Ascending aorta (tissue), 2 donors: ENCODE data around the gene POLD2. TPM values are rescaled to one million over a fixed set of nuclear protein-coding genes. Genes with fewer than 3 reads are reported as not detected.

Source experiments
- DNase-seq, 2 donors: peaks; one replicate each; pipeline ENCODE4 v3.0.0-alpha.2; 2019; ENCODE audit warnings: low spot score in 2 of 2
- H3K27ac ChIP-seq, 2 donors: fragments of 200-600 bp; sonication (generic); one replicate each; pipeline ENCODE4 v1.5.1; 2016 to 2017; ENCODE audit warnings: mild to moderate bottlenecking in 1 of 2
- H3K27me3 ChIP-seq: fragments of 200-600 bp; sonication (generic); one replicate; pipeline ENCODE4 v1.5.1; 2017
- H3K36me3 ChIP-seq, 2 donors: fragments of 200-600 bp; sonication (generic); one replicate each; pipeline ENCODE4 v1.5.1; 2016
- H3K4me1 ChIP-seq, 2 donors: fragments of 200-600 bp; sonication (generic); one replicate each; pipeline ENCODE4 v1.5.1; 2016 to 2017; ENCODE audit warnings: mild to moderate bottlenecking in 1 of 2
- H3K4me3 ChIP-seq, 2 donors: fragments of 200-600 bp; sonication (generic); one replicate each; pipeline ENCODE4 v1.5.1; 2016 to 2017; ENCODE audit warnings: mild to moderate bottlenecking in 1 of 2
- H3K9me3 ChIP-seq, 2 donors: fragments of 200-600 bp; sonication (generic); one replicate each; pipeline ENCODE4 v1.5.1; 2016
- intact Hi-C: fragments of 100-400 bp; cut with DNase I; formaldehyde crosslinking; loops from one replicate; pipeline ENCODE4 v1.15.1; 2023
- total RNA-seq: library from RNA; depleted of rRNA; stranded (reverse); fragments of >200 nt; gene quantifications from one replicate; pipeline ENCODE4 v1.1.0, GENCODE V29; 2016
- TF ChIP-seq, protein P1 (sequence below), 3 experiments: fragments of 200-600 bp in 2 of 3; fragments of 450-650 bp in 1 of 3; sonication (generic) in 2 of 3; IDR thresholded peaks; one replicate each; pipeline ENCODE4 v1.5.1; 2016 to 2019; ENCODE audit warnings: antibody characterized with exemption in 3 of 3, mild to moderate bottlenecking in 1 of 3, moderate library complexity in 1 of 3

Gene POLD2
- total RNA-seq, 1 donor from 2014 or later = 97.0 TPM

DNA sequence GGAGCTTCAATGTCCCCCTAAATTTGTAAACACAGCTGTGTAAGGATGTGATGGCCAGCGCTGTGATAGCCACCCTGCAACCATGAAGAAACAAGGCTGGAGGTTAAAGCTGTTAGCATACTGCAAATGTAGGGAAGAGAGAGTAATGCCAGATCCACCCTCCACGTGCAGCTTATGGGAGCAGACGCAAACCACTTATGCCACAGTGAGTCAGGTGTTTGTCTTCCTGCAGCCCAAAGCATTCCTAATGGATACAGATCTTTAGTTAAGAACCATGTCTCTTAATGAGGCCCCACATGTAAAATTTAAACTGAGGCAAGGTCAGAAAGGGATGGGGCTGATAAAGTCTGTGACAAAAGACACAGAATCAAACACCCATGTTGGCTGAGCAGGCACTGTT is 31.4 kb upstream of the POLD2 start:
- Histone ChIP-seq H3K4me3 (no peak overlapping the region), H3K9me3 (no peaks in the 10 kb centered on the region), H3K4me1 (no peaks in the 10 kb centered on the region), H3K36me3 (no peaks in the 10 kb centered on the region), H3K27me3 (no peaks in the 10 kb centered on the region), H3K27ac (no peak overlapping the region)
- TF ChIP-seq, protein P1, sequence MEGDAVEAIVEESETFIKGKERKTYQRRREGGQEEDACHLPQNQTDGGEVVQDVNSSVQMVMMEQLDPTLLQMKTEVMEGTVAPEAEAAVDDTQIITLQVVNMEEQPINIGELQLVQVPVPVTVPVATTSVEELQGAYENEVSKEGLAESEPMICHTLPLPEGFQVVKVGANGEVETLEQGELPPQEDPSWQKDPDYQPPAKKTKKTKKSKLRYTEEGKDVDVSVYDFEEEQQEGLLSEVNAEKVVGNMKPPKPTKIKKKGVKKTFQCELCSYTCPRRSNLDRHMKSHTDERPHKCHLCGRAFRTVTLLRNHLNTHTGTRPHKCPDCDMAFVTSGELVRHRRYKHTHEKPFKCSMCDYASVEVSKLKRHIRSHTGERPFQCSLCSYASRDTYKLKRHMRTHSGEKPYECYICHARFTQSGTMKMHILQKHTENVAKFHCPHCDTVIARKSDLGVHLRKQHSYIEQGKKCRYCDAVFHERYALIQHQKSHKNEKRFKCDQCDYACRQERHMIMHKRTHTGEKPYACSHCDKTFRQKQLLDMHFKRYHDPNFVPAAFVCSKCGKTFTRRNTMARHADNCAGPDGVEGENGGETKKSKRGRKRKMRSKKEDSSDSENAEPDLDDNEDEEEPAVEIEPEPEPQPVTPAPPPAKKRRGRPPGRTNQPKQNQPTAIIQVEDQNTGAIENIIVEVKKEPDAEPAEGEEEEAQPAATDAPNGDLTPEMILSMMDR (IDR thresholded peaks at IDR 0.05) = no peak
- intact Hi-C loops = no loop called here
- DNase-seq = no peak

DNA sequence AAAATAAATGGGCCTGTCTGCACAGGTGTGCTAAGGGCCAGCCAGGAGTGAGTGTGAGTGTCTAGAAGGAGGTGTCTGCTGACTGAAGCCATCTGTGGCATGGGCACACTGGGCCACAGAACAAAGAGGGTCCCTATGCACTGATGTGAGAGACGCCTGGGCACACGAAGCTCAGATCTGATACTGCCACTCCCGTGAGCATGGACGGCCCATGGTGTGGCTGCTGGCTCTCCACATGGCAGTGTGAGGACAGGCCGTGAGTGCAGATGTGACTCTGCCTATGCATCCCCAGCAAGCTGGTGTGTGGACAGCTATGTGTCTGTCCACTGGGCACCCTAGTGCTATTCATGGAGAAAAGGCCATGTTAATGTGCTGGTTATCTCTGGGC is 30.6 kb upstream of the POLD2 start:
- TF ChIP-seq, protein P1 (IDR thresholded peaks at IDR 0.05) = no peak
- Histone ChIP-seq H3K4me1 (no peaks in the 10 kb centered on the region), H3K27ac (no peak overlapping the region), H3K36me3 (no peaks in the 10 kb centered on the region), H3K27me3 (no peaks in the 10 kb centered on the region), H3K9me3 (no peaks in the 10 kb centered on the region), H3K4me3 (no peak overlapping the region)
- intact Hi-C loops = no loop called here
- no peak for DNase-seq

DNA sequence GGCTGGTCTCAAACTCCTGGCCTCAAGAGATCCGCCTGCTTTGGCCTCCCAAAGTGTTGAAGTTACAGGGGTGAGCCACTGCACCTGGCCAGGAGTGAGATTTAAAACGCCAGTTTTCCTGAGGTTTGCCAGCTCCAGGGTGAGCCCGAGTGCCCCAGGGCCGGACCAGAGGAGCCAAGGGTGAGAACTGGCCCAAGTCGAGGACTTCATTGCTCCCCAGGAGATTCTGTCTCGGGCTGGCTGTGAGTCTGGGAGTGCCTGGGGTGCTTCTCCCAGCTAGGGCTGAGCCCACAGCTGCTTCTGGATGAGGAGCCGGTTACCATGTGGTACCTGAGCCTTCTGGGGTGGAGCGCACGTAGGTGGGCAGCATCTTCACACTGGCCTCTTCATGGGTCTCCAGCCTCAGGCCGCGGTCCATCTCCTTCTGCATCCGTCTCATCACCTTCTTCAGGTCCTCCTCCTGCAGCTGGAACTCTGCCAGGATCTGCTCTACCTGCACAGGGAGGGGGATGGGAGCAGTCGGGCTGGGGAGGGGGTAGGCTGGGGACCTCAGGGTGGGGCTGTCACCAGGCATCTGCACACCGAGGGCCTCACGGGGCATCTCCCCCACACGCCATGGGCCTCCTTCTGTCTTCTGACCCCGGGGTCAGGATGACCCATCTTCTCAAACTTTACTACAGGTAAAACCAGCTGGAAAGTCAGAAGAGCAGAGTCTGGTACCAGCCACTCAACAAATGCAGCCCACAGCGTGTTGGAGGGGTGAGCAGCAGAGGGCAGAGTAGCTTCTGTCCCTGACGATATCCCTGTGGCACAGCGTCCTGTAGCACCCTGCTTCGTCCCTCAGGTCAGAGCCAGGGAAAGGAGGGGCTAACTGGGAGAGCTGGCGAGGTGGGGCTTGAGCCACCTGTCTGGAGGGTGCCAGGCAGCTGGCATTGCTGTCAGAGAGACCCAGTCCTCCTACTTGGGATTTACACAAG is 29.9 kb upstream of the POLD2 start:
- Histone ChIP-seq H3K27me3 (no peaks in the 10 kb centered on the region), H3K36me3 (no peaks in the 10 kb centered on the region), H3K4me1 (no peaks in the 10 kb centered on the region), H3K27ac (no peak overlapping the region), H3K9me3 (no peaks in the 10 kb centered on the region), H3K4me3 (no peak overlapping the region)
- intact Hi-C loops = no loop called here
- DNase-seq = no peak
- TF ChIP-seq, protein P1 (IDR thresholded peaks at IDR 0.05) = no peak

DNA sequence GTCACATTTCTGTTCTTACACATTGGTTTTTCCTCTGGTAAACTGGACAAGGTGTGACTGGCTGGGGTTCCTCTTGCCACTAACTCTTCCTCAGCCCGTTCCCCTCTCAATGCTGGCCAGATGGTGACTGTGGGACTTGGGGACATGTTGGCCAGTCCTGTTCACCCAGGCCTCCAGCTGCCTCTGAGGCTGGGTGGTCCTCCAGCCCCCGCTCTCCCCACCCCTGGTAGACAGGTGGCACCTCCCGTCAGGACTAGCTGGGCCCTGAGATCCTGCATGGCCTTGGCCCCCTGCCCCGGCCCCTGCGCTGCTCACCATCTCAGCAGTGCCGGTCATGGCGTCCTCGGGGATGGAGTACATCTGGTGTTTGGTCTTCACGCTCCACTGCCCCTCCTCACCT is 28.6 kb upstream of the POLD2 start:
- DNase-seq = no peak
- TF ChIP-seq, protein P1 (IDR thresholded peaks at IDR 0.05) = no peak
- Histone ChIP-seq H3K27ac (no peak overlapping the region), H3K9me3 (no peaks in the 10 kb centered on the region), H3K27me3 (no peaks in the 10 kb centered on the region), H3K36me3 (no peaks in the 10 kb centered on the region), H3K4me3 (no peak overlapping the region), H3K4me1 (no peaks in the 10 kb centered on the region)
- intact Hi-C loops = no loop called here

DNA sequence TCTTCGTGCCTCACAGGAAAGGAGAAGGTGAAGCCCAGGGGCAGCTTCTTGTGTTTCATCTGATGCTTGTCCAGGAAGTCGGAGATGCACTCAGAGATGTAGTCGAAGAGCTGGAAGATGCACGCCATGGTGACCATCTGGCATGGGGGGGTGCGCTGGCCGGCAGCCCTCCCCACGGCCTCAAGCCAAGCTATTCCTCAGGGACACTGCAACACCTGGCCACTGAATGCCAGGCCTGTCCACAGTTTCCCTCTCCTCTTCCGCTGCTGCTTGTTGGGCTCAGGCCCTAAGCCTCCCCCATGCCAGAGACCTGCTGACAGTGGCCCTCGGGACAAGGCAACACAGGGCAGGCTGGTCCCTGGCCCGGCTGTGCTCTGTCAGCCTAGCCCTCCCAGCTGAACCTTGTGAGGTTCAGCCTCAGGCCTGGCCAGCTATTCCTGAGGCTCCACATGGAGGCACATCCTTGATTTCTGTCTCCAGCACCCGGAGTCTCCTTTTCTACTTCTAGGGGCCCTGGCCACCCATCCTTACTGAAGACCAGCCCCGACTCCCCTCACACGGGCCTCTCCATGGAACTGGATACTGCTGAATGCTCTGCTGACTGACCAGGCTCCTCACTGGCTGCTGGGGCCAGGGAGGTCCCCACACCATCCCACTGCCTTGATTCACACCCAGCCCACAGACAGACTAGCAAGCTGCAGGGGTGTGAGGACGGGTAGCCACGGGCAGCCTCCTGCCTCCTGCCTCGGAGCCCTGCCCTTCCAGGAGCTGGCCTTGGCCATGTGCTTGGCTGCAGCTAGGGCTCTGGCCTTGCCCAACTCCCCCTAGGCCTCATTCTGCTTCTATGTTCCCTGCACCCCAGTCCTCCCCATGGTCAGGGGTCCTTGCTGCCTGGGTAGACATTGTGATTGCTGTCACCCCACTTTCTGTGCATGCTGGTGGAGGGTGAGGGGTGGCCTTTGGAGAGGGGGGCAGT is 27.9 kb upstream of the POLD2 start:
- Histone ChIP-seq H3K36me3 (no peaks in the 10 kb centered on the region), H3K27ac (no peak overlapping the region), H3K27me3 (no peaks in the 10 kb centered on the region), H3K9me3 (no peaks in the 10 kb centered on the region), H3K4me1 (no peaks in the 10 kb centered on the region), H3K4me3 (no peak overlapping the region)
- TF ChIP-seq, protein P1 (IDR thresholded peaks at IDR 0.05) = no peak
- DNase-seq = no peak
- intact Hi-C loops = no loop called here
